MV-4-11 (cell line): ENCODE data around the gene FGFR4.

ENCODE experiments used
- DNase-seq: peaks from one replicate; lab custom pipeline; 2025; lab: John Stamatoyannopoulos, UW

Gene FGFR4

GRCh38 chr5:177085985-177086653 is 596 bp upstream of the FGFR4 start:
- DNase-seq: no peak

- DNase-seq: no peak
Observed at GRCh38 chr5:177087398-177088005, 787 bp downstream of the FGFR4 start.

- DNase-seq: no peak
Observed at GRCh38 chr5:177089127-177089526, 2.4 kb downstream of the FGFR4 start.

- no peak for DNase-seq
Observed at GRCh38 chr5:177089825-177090641, 3.3 kb downstream of the FGFR4 start.

GRCh38 chr5:177090813-177091212 is 4.1 kb downstream of the FGFR4 start:
- no peak for DNase-seq

GRCh38 chr5:177091232-177091631 is 4.5 kb downstream of the FGFR4 start:
- DNase-seq: no peak

- DNase-seq: no peak
Observed at GRCh38 chr5:177092178-177093081, 5.7 kb downstream of the FGFR4 start.

- DNase-seq: no peak
Observed at GRCh38 chr5:177093082-177093712, 6.5 kb downstream of the FGFR4 start.

GRCh38 chr5:177093803-177094202 is 7.1 kb downstream of the FGFR4 start:
- no peak for DNase-seq

GRCh38 chr5:177094224-177095087 is 7.7 kb downstream of the FGFR4 start:
- no peak for DNase-seq

GRCh38 chr5:177095088-177095669 is 8.5 kb downstream of the FGFR4 start:
- DNase-seq: no peak

- DNase-seq: no peak
Observed at GRCh38 chr5:177096162-177097015, 9.7 kb downstream of the FGFR4 start.

GRCh38 chr5:177097016-177097985 is 10.6 kb downstream of the FGFR4 start:
- DNase-seq: no peak

GRCh38 chr5:177098120-177098469 is 11.4 kb downstream of the FGFR4 start:
- DNase-seq: no peak

GRCh38 chr5:177098470-177099141 is 11.9 kb downstream of the FGFR4 start:
- no peak for DNase-seq

- DNase-seq: no peak
Observed at GRCh38 chr5:177099422-177100093, 12.8 kb downstream of the FGFR4 start.

- DNase-seq: no peak
Observed at GRCh38 chr5:177100714-177101121, 14.0 kb downstream of the FGFR4 start.
